H1 (cell line): ENCODE data around the gene SNED1. TPM values are rescaled to one million over a fixed set of nuclear protein-coding genes. Genes with fewer than 3 reads are reported as not detected.

Experiments used
- CTCF ChIA-PET: fragments of 300-600 bp; sonication (Branson Sonifier 250); formaldehyde crosslinking; loops from one replicate; lab custom pipeline; 2021; ENCODE audit not compliant: partially characterized antibody; lab: Charles Lee
- POLR2A ChIA-PET: fragments of 300-600 bp; sonication (Branson Sonifier 250); formaldehyde crosslinking; loops from one replicate; lab custom pipeline; 2021; ENCODE audit warnings: inconsistent platforms; ENCODE audit not compliant: partially characterized antibody; lab: Charles Lee
- DNase-seq, 2 experiments: peaks; one replicate each; pipeline versions ENCODE4 v3.0.0 to v3.0.0-alpha.2; 2010 to 2022; ENCODE audit warnings: low spot score in 2 of 2, low read depth in 1 of 2, mixed read lengths in 1 of 2
- FAIRE-seq: peaks from 2 replicates; lab custom pipeline; 2011; peaks lifted over from hg19 to GRCh38; lab: Jason Lieb, UNC
- H2AFZ ChIP-seq: 2 replicates; pipeline ENCODE4 v1.8.1; 2012; ENCODE audit warnings: low read length, inconsistent platforms
- H2AK5ac ChIP-seq: 2 replicates; pipeline ENCODE4 v1.6.1; 2013; ENCODE audit warnings: low read depth, low read length
- H2BK120ac ChIP-seq: replicated peaks from 2 replicates; pipeline ENCODE3; 2013; ENCODE audit warnings: low read depth, low read length, inconsistent platforms
- H2BK12ac ChIP-seq: 2 replicates; pipeline ENCODE4 v1.6.1; 2013; ENCODE audit warnings: low read depth, low read length
- H2BK15ac ChIP-seq: 2 replicates; pipeline ENCODE4 v1.6.1; 2013; ENCODE audit warnings: low read length
- H2BK20ac ChIP-seq: 2 replicates; pipeline ENCODE4 v1.6.1; 2013; ENCODE audit warnings: low read length
- H2BK5ac ChIP-seq: 2 replicates; pipeline ENCODE4 v1.6.1; 2013; ENCODE audit warnings: low read depth, low read length
- H3K14ac ChIP-seq: 2 replicates; pipeline ENCODE4 v1.6.1; 2013; ENCODE audit warnings: inconsistent platforms; ENCODE audit not compliant: insufficient read length
- H3K18ac ChIP-seq: 2 replicates; pipeline ENCODE4 v1.6.1; 2013; ENCODE audit warnings: low read length; ENCODE audit errors: extremely low read depth
- H3K23ac ChIP-seq: 2 replicates; pipeline ENCODE4 v1.6.1; 2013; ENCODE audit warnings: inconsistent platforms; ENCODE audit not compliant: insufficient read length
- H3K23me2 ChIP-seq: 2 replicates; pipeline ENCODE4 v1.6.1; 2013; ENCODE audit warnings: low read depth, low read length
- H3K27ac ChIP-seq: 2 replicates; pipeline ENCODE4 v1.6.1; 2011; ENCODE audit warnings: low read depth, low read length, inconsistent platforms
- H3K27me3 ChIP-seq, 4 experiments: replicated peaks in 1 of 4; 1 replicate in 1 of 4; 2 replicates in 3 of 4; pipeline versions ENCODE4 v1.6.1 to v1.8.1; 2011 to 2013; ENCODE audit warnings: low read length in 3 of 4, mild to moderate bottlenecking in 3 of 4, inconsistent platforms in 2 of 4, mixed read lengths in 2 of 4, moderate library complexity in 1 of 4; ENCODE audit not compliant: control insufficient read depth in 3 of 4, insufficient read depth in 3 of 4; ENCODE audit errors: extremely low read depth in 1 of 4
- H3K36me3 ChIP-seq, 4 experiments: 2 replicates each; pipeline versions ENCODE4 v1.6.1 to v1.8.1; 2011 to 2013; ENCODE audit warnings: mild to moderate bottlenecking in 4 of 4, low read length in 3 of 4, moderate library complexity in 2 of 4, control low read depth in 1 of 4, inconsistent platforms in 1 of 4; ENCODE audit not compliant: insufficient read depth in 4 of 4, control insufficient read depth in 2 of 4
- H3K4ac ChIP-seq: replicated peaks from 2 replicates; pipeline ENCODE3; 2013; ENCODE audit warnings: low read length, low read depth, mixed read lengths, inconsistent platforms; ENCODE audit not compliant: insufficient read length
- H3K4me1 ChIP-seq, 4 experiments: replicated peaks in 1 of 4; 1 replicate in 1 of 4; 2 replicates in 3 of 4; pipeline versions ENCODE4 v1.6.1 to v1.8.1; 2011 to 2013; ENCODE audit warnings: low read length in 3 of 4, inconsistent platforms in 2 of 4, mixed read lengths in 1 of 4; ENCODE audit not compliant: insufficient read depth in 4 of 4, control insufficient read depth in 3 of 4
- H3K4me2 ChIP-seq, 2 experiments: 2 replicates each; pipeline versions ENCODE4 v1.6.1 to v1.8.1; 2011 to 2013; ENCODE audit warnings: low read depth in 2 of 2, low read length in 2 of 2, control low read depth in 1 of 2, inconsistent platforms in 1 of 2, mild to moderate bottlenecking in 1 of 2; ENCODE audit not compliant: insufficient read depth in 1 of 2
- H3K4me3 ChIP-seq, 4 experiments: fragments of 200-600, 300-600 bp in 1 of 4; sonication (generic), shearing (Covaris generic), sonication (Bioruptor Twin) in 1 of 4; 2 replicates each; pipeline versions ENCODE4 v1.5.1 to v1.8.1; 2011 to 2016; ENCODE audit warnings: low read length in 4 of 4, low read depth in 3 of 4, control low read depth in 2 of 4, inconsistent platforms in 2 of 4, mild to moderate bottlenecking in 2 of 4, mixed read lengths in 1 of 4, moderate library complexity in 1 of 4; ENCODE audit not compliant: insufficient read depth in 2 of 4; ENCODE audit errors: extremely low read depth in 1 of 4
- H3K56ac ChIP-seq: replicated peaks from 2 replicates; pipeline ENCODE3; 2013; ENCODE audit warnings: low read depth, mild to moderate bottlenecking, mixed read lengths, low read length, inconsistent platforms; ENCODE audit not compliant: insufficient read length
- H3K79me1 ChIP-seq: 2 replicates; pipeline ENCODE4 v1.6.1; 2013; ENCODE audit warnings: low read depth, low read length, control low read depth
- H3K79me2 ChIP-seq, 2 experiments: 2 replicates each; pipeline versions ENCODE4 v1.6.1 to v1.8.1; 2012 to 2013; ENCODE audit warnings: low read length in 2 of 2, mild to moderate bottlenecking in 2 of 2, inconsistent platforms in 1 of 2; ENCODE audit not compliant: insufficient read depth in 2 of 2, control insufficient read depth in 1 of 2
- H3K9ac ChIP-seq, 4 experiments: replicated peaks in 1 of 4; 1 replicate in 1 of 4; 2 replicates in 3 of 4; pipeline versions ENCODE4 v1.6.1 to v1.8.1; 2011 to 2013; ENCODE audit warnings: low read depth in 3 of 4, low read length in 3 of 4, control low read depth in 2 of 4, mild to moderate bottlenecking in 2 of 4, moderate library complexity in 2 of 4, inconsistent platforms in 1 of 4; ENCODE audit errors: extremely low read depth in 1 of 4
- H3K9me3 ChIP-seq, 2 experiments: 2 replicates each; pipeline versions ENCODE4 v1.6.1 to v1.8.1; 2012 to 2013; ENCODE audit warnings: mild to moderate bottlenecking in 2 of 2, moderate library complexity in 2 of 2, control low read depth in 1 of 2, inconsistent platforms in 1 of 2, low read depth in 1 of 2, low read length in 1 of 2, mixed read lengths in 1 of 2; ENCODE audit not compliant: insufficient read depth in 2 of 2
- H4K20me1 ChIP-seq, 2 experiments: replicated peaks in 1 of 2; 2 replicates each; pipeline versions ENCODE3 to v1.8.1; 2011 to 2013; ENCODE audit warnings: inconsistent platforms in 2 of 2, low read length in 2 of 2, mild to moderate bottlenecking in 1 of 2; ENCODE audit not compliant: insufficient read depth in 2 of 2, control insufficient read depth in 1 of 2
- H4K5ac ChIP-seq: 2 replicates; pipeline ENCODE4 v1.6.1; 2013; ENCODE audit warnings: low read length, low read depth, mixed read lengths, inconsistent platforms; ENCODE audit not compliant: insufficient read length
- H4K8ac ChIP-seq: 2 replicates; pipeline ENCODE4 v1.8.0; 2013; ENCODE audit warnings: mild to moderate bottlenecking, moderate library complexity, low read length, inconsistent platforms; ENCODE audit not compliant: insufficient read depth; ENCODE audit errors: extremely low read depth
- H4K91ac ChIP-seq: replicated peaks from 2 replicates; pipeline ENCODE3; 2013; ENCODE audit warnings: low read length, mixed read lengths, inconsistent platforms; ENCODE audit not compliant: insufficient read length
- CREB1 ChIP-seq: IDR thresholded peaks from 2 replicates; pipeline ENCODE4 v1.6.1; 2012; ENCODE audit warnings: inconsistent platforms
- JUN ChIP-seq: IDR thresholded peaks from 2 replicates; pipeline ENCODE4 v1.6.1; 2011; ENCODE audit warnings: low read depth, mild to moderate bottlenecking, improper control_type of control experiment, low read length
- MAX ChIP-seq: IDR thresholded peaks from 2 replicates; pipeline ENCODE4 v1.6.1; 2012; ENCODE audit warnings: inconsistent platforms
- ZNF274 ChIP-seq: IDR thresholded peaks from 2 replicates; pipeline ENCODE4 v1.7.0; 2012; ENCODE audit warnings: low read length, borderline replicate concordance; ENCODE audit errors: extremely low read depth
- WGBS, 2 experiments: shearing (Covaris generic) in 1 of 2; methylation state at CpG; one replicate each; pipeline versions ENCODE4 v1.1.6 to v1.1.7; 2013 to 2015; ENCODE audit warnings: low lambda C conversion rate in 2 of 2, mixed read lengths in 2 of 2, inconsistent platforms in 1 of 2, low coverage in 1 of 2, missing lambda C conversion rate in 1 of 2; ENCODE audit not compliant: insufficient replicate concordance in 2 of 2, insufficient coverage in 1 of 2, insufficient read length in 1 of 2; ENCODE audit errors: extremely low coverage in 1 of 2, missing lambda C conversion rate in 1 of 2; 5-methylcytosine and 5-hydroxymethylcytosine counted together
- polyA plus RNA-seq, 7 experiments: library from polyadenylated mRNA; depleted of rRNA in 3 of 7; stranded (reverse) in 5 of 7; unstranded in 2 of 7; fragments of >200 nt in 5 of 7; fragments of 200-250 nt in 2 of 7; gene quantifications; 1 replicate in 5 of 7; 2 replicates in 1 of 7; 4 replicates in 1 of 7; pipeline versions ENCODE4 v1.2.1 to v1.2.3, GENCODE V29; 2011 to 2013; ENCODE audit warnings: missing spikeins in 2 of 7, mixed read lengths in 2 of 7
- total RNA-seq: library from RNA; stranded (reverse); fragmentation: NEBNext Ultra II Directional; extraction: Animal tissue kit (Norgen Biotek cat#: 25700); gene quantifications from 2 replicates; pipeline ENCODE4 v1.2.1, GENCODE V29; 2021

SNED1 gene
- total and polyA plus RNA-seq, 2 of the 8 experiments (the other 6 are each of a cell fraction or from before 2014, with no cell fraction given) = 1.9 TPM

- H2AK5ac ChIP-seq = no peak overlapping the region
- no peak overlapping the region for H2BK5ac ChIP-seq
- no peaks in the 10 kb centered on the region for H3K79me2 ChIP-seq
- 0 out of 4 replicates have a peak overlapping the region, but pooled peaks of 1 of the 2 experiments have one; percentile 54 for H3K4me2 ChIP-seq
- H3K23me2 ChIP-seq = no peaks in the 10 kb centered on the region
- H4K20me1 ChIP-seq = no peaks in the 10 kb centered on the region
- H3K79me1 ChIP-seq = no peaks in the 10 kb centered on the region
- H3K4me3 ChIP-seq = no peak overlapping the region
- POLR2A ChIA-PET = interaction anchor here (0.9 to 1.1 kb wide), 2 partner anchors 20 to 87 kb away, joined by 3 read pairs; partner anchors contain the start of gene PPP1R7
- H4K91ac ChIP-seq = no peak overlapping the region
- no peak overlapping the region for H2AFZ ChIP-seq
- WGBS, 2 experiments = 78% methylated on average over 11 of the region's 13 CpGs; no CpG with 5 or more reads in 1 of the 2 experiments
- H3K9me3 ChIP-seq = no peaks in the 10 kb centered on the region
- H3K36me3 ChIP-seq = no peaks in the 10 kb centered on the region
- peak overlapping the region; percentile 23; the same call in 1 of the 2 replicates for H4K8ac ChIP-seq
- peaks cover 0 to 9% (median 2%) of the 10 kb centered on the region in 4 experiments; a peak in 3 of 7 replicates for H3K4me1 ChIP-seq
- H3K18ac ChIP-seq = no peak overlapping the region
- H2BK20ac ChIP-seq = no peak overlapping the region
- H2BK15ac ChIP-seq = peak overlapping the region; percentile 29; the same call in 1 of the 2 replicates
- no peak overlapping the region for H3K27ac ChIP-seq
- no peak overlapping the region for H3K4ac ChIP-seq
- no peak overlapping the region for H3K9ac ChIP-seq
- CTCF ChIA-PET = interaction anchor here (1.2 to 2.1 kb wide), 3 partner anchors 10 to 186 kb away, joined by 3 to 5 read pairs (median 5); no protein-coding TSS in a partner anchor
- TF ChIP-seq ZNF274 (no peak), JUN (no peak), MAX (0 out of 2 replicates have a peak, but pooled peaks have one; percentile 12), CREB1 (no peak)
- no peak overlapping the region for H2BK12ac ChIP-seq
- DNase-seq (no peak), FAIRE-seq (no peak)
- no peak overlapping the region for H3K23ac ChIP-seq
- no peak overlapping the region for H2BK120ac ChIP-seq
- no peaks in the 10 kb centered on the region for H3K27me3 ChIP-seq
- no peak overlapping the region for H3K14ac ChIP-seq
- H3K56ac ChIP-seq = no peak overlapping the region
- no peak overlapping the region for H4K5ac ChIP-seq
Observed at GRCh38 chr2:241063093-241063551, 64.7 kb downstream of the SNED1 start.
